Peyer's patch (tissue), 4 donors: ENCODE measurements around the gene FAM174B.

Source experiments
- POLR2A ChIP-seq, 2 donors: fragments of 450-650 bp; IDR thresholded peaks; one replicate each; pipeline ENCODE4 v1.5.1; 2017; ENCODE audit warnings: antibody characterized with exemption in 2 of 2, mild to moderate bottlenecking in 2 of 2, moderate library complexity in 2 of 2
- TF ChIP-seq, protein P1 (sequence below), 6 experiments: fragments of 450-650 bp in 4 of 6; fragments of 200-600 bp in 2 of 6; sonication (generic) in 1 of 6; IDR thresholded peaks; one replicate each; pipeline ENCODE4 v1.5.1; 2017 to 2019; ENCODE audit warnings: antibody characterized with exemption in 6 of 6, mild to moderate bottlenecking in 3 of 6, moderate library complexity in 1 of 6

- no peak for TF ChIP-seq POLR2A (IDR thresholded peaks at IDR 0.05)
- TF ChIP-seq, protein P1, sequence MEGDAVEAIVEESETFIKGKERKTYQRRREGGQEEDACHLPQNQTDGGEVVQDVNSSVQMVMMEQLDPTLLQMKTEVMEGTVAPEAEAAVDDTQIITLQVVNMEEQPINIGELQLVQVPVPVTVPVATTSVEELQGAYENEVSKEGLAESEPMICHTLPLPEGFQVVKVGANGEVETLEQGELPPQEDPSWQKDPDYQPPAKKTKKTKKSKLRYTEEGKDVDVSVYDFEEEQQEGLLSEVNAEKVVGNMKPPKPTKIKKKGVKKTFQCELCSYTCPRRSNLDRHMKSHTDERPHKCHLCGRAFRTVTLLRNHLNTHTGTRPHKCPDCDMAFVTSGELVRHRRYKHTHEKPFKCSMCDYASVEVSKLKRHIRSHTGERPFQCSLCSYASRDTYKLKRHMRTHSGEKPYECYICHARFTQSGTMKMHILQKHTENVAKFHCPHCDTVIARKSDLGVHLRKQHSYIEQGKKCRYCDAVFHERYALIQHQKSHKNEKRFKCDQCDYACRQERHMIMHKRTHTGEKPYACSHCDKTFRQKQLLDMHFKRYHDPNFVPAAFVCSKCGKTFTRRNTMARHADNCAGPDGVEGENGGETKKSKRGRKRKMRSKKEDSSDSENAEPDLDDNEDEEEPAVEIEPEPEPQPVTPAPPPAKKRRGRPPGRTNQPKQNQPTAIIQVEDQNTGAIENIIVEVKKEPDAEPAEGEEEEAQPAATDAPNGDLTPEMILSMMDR (IDR thresholded peaks at IDR 0.05), result no peak
Measured at GRCh38 chr15:92602267-92602593, 53.3 kb downstream of the FAM174B start.
